Measurements from ENCODE around the gene SAE1.

The SAE1 gene

DNA sequence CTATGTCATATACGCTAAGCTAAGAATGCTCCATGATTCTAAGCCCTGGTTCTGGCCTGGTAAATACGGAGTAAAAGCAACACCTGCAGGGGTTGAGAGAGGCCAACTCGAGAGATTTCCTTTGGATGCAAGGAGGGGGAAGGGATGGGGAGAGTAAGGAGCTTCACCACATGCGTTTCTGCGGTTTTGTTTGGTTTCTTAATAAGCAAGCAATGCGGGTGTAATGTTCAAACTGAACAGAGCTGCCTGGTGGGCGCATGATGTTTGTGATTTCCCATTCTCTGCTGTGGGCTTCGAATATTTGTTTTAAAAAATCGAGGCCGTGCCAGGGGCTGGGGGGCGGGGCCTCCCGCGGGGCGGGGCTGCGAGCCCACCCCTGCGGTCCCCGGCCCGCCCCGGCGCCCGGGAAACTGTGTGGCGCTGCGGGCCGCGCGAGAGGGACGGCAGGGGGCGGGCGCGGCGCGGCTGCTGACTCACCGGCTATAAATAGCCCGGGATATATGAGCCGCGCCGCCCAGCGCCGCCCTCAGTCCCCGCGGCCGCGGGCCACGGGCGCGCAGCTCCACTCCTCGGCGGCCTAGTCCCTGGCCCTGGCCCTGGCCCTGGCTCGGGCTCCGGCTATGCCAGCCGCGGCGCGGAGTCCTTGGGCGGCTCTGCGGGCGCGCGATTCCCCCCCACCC, 95.3 kb downstream of the SAE1 start:
- DNase-seq = peak; percentile 86

DNA sequence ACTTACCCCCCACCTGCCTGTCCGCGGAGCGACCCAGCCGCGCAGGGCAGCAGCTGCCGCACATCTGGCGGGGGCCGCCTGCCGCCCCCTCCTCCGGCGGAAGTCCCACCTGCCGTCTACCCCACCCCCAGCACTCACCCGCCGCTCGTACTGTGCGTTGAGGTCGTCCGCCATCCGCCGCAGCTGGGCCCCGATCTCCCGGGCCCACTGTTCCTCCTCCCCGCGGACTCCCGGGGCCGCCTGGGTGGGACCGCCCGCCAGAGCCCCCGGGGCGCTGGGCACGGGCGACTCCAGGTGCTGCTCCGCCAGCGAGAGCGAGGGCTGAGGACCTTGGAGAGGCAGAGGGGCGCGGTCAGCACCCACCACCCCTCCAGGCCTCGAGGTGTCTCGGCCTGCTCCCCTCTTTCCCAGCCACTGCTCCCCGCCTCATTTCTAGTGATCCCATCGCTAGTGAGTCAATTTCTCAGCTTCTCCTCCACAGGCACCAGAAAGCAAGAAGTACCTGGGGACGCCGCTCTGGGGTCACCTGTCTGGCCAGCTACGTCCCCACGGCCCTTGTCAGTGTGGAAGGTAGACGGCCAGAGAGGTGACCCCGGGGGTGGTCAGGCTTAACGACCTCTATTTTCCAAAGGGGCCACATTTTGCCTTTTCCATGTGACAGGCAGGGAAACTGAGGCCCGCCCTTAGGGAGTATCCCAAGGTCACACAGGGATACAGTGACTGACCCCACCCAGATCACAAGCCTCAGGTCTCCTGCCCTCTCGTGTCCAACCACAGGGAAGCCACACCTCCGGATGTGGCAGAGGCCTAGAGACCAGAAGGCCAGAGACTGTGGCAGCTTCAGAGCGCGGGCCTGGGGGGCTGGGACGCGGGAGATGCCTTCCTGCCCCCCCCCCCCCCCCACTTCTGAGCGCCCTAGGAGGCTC, 96.1 kb downstream of the SAE1 start:
- peak; percentile 32 for DNase-seq

DNA sequence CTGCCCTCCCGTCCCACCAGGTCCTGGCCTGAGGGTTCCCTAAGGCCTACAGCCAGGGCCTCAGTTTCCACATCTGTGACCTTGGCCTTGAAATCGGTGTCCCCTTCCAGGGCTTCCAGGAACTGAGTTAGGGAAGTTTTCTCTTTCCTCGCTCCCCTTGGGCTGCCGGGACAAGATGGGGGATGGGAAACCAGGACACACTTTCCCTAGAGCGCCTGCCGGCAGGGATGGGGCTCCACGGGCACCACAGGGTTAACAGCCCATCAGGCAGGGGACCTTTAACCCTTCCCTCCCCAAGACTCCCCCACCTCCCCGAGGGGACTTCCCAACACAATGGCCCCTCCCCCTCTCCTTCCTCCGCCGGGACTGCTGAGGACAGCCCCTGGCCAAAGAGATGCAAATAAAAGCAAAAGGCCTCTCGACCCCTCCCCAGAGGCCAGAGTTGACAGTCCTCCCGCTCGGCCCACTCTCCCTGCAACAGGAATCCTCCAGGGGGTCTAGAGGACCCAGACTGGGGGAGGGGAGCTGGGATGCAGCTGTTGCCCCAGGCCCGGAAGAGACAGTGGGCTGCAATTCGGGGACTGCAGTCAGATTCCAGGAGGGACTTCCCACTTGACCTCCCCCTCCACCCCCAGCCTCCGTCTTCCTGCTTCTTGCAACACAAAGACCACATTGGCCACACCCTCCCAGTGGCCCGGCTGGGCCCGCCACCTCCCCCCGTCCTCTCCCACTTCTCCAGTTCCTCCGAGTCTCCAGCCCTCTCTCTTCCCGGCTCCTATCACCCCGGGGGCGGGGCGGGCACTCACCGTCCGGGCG, 96.9 kb downstream of the SAE1 start:
- peak; percentile 30 for DNase-seq

DNA sequence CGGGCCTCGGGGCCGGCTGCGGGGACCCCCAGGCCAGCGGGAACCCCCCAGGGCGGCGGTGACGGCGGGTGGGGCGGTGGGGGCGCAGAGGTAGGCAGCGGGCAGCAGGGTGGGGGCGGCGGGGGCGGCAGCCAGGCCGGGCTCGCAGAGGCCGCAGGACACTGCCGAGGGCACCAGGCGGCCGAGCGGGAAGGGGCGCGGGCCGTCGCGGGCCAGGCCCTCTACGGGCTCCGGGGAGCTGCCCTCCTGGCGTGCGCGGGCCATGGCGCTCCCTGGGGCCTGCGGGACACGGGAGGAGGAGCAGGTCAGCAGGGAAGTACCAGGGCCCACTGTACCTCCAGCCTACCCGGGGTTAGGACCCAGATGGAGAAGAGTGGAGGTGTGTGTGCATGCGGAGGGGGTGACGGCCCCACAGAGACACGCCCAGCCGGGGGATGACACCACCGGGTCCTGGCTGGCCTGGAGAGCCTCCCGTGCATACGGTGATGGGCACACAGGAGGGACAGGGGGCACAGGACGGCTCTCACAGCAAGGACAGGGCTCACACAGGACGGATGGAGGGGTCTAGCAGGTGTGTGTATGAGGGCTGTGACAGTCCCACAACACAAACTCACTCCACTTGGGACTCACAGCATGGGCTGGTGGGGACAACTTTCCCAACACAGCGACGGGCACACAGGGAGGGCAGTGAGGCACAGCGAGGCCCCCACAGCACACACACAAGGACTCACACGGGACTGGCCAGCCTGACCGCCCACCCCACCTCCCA, 97.7 kb downstream of the SAE1 start:
- DNase-seq = peak; percentile 36

DNA sequence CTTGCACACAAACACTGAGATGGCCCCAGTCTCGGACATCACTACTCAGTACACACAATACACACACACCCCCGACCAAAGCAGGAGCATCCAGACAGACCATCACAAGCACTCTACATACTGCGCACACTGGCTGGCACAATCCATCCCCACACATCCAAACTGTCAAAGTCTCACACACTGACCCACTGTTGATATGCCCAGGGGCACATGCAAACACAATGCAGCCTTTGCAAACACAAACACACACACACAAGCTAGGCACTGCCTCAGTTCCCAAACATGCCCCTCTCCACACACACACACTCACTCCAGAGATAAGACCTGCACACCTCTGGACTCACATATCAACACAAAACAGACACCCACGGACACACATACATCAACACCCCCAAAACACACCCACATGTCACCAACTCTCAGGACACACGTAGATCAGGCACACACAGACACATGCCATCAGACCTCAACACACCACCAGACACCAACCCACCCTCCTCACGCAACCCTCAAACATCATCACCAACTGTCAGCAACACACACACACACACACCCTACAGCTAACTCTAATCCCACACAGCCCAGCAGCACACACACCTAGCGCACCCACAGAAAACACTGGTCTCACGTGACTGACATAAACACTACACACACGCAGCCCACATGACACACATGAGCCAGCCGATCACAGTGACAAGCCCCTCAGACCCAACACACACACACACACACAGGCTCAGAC, 98.5 kb downstream of the SAE1 start:
- peak; percentile 29 for DNase-seq

DNA sequence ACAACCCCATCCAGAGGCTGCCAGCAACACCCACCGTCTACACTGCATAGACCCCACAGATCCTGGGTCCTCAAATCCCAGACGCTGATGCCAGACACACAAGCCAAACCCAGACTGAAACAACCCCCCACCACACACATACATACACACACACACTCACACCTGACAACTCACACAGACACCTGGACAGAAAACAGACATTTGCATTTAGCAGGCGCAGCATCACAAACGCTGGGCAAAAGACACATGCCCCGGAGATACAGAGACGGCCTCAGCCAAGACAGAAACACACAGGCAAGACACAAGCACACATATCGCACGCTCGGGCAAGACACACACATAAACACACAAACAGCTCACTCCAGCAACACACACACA, 99.0 kb downstream of the SAE1 start:
- no peak for DNase-seq

DNA sequence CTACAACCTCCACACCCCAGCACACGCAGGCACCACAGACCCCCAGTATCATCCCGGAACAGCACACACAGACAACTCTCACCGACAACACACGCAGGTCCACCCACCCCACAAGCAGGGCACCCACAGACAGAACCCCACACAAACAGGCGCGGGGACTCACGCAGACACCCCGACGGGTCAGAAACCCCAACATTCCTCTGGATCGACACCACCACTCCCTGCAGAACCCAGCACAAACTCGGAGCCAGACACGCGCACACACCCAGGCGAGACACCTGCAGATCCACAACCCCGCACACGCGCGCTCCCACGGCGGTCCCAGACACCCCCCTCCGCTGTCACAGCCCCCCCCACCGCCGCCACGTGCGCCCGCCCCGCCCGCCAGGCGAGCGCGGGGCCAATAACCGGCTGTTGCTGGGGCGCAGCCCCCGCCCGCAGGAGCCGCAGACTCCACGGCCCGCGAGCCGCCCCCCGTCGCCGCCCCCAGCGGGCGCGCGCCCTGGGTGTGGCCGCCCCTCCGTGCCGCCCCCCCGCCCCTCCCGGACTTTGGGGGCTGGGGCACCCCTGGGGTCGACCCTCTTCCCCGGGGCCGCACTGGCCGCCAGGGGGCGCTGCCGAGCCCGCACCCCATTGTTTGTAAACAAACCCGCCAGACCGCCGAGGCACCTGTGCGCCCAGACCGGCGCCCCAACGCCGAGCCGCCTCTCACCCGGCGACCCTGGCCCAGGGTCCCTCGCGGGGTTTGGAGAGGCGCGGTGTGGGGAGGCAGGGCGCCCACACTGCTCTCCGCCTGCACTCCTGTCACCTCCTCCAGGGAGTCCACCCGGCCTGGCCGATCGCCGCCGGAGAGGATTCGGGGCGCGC, 99.7 kb downstream of the SAE1 start:
- DNase-seq = peak; percentile 85

DNA sequence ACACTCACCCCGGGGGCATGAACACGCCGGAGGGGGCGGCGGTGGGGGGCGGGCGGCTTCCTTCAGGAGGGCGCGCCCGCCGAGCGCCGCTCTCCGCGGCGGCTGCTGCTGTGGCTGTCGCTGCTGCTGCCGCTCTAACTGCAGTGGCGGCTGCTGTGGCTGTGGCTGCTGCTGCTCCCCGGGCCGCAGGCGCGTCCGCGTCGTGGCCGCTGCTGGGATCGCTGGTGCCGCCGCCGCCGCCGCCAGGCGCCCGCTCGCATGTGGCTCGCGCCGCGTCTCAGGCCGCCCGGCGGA, 100.2 kb downstream of the SAE1 start, which contains the start of gene BBC3:
BBC3 (minus strand) TSS at position 279 of the 294 bp plus-strand sequence. CDS start 2,768 bp downstream, outside the sequence.
- no peak for DNase-seq

DNA sequence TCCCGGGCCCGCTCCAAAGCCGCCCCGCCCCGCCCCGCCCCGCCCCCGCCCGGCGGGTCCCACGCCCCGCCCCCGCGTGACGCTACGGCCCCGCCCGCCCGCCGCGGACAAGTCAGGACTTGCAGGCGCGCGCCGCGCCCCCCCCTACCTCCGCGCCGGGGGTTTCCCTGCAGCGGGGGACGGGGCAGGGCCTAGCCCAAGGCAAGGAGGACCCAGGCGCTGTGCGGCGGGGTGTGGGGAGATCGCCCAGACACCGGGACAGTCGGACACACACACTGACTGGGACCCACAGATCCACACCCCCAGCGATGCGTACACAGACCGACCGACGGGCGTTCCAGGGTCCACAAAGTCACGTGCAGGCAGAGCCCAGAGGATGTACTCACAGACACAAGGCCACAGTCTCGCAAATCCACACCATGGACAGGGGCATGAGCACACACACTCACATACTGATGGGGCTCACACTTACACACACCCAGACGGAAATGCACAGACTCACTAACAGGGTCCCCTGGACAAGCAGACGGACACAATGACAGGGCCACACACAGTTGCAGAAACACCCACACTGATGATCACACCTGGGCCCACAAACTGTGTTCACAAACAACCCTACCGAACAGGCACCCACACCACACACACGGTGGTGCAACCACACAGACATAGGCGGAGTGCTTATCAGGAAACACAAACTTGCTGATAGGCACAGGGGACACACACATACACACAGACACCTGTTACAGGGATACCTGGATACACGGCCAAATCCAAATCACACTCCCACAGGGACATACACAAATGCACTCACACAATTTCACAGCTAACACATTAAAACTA, 100.8 kb downstream of the SAE1 start:
- DNase-seq = peak; percentile 95

DNA sequence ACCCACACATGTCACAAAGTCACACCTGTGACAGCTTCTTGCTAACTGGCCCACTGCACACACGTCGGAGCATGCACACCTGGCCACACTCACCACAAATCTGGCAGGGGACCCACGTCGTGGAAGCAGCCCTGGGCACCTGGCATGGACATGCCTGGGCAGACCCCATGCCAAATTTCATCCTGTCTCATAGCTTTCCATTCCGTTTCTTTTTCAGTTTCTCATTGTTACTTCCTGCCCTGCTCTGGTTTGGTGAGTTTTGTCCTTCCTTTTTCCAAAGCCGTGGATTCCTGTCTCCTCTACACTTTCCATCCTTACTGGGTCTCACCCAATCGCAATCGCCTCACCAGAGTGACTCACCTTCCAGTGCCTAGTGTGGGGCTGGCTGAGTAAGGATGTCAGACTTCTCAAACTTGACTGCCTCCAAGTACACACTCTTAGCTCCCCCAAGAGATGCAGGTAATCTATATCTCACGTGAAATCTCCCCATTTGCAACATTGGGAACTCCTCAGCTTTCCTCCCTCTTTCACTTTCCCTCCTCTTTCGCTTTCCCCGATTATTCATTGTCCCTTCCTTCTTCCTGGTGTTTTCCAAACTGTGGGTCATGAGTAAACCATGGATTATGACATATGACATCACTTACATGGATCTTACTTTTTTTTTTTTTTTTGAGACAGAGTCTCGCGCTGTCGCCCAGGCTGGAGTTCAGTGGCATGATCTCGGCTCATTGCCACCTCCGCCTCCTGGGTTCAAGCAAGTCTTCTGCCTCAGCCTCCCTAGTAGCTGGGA, 102.0 kb downstream of the SAE1 start:
- no peak for DNase-seq

DNA sequence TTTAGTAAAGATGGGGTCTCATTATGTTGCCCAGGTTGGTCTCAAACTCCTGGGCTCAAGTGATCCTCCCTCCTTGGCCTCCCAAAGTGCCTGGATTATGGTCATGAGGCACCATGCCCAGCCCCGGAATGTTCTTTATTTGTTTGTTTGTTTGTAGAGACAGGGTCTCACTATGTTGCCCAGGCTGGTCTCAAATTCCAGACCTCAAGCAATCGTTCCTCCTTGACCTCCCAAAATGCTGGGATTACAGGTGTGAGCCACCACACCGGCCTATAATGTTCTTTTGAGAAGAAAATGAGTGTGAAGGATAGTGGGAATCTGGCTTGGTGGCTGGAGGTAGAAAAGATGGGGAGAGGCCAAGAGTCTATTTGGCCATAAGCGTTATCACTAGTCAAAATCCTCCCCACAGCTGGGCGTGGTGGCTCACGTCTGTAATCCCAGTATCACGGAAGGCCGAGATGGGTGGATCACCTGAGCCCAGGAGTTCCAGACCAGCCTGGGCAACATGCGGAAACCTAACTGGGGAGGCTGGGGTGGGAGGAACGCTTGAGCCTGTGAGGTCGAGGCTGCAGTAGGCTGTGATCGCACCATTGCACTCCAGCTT, 105.5 kb downstream of the SAE1 start:
- DNase-seq = no peak

DNA sequence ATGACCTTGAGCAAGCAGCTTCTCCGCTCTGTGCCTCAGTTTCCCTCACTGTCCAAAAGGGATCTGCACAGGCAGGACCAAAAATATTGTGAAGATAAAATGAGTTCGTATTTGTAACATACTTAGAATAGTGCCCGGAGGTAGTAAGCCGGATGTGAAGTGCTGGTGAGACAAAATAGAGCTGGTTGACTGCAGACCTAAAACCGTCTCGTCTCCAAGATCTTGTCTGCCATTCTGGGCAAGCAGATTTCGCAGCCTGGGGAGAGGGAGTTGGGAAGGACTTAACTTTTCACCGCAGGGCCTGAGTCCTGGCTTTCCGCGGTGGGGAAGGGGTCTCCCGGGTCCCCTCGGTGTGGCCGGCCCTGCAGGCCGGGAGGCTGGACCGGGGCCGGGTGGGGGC, 108.5 kb downstream of the SAE1 start:
- no peak for DNase-seq

DNA sequence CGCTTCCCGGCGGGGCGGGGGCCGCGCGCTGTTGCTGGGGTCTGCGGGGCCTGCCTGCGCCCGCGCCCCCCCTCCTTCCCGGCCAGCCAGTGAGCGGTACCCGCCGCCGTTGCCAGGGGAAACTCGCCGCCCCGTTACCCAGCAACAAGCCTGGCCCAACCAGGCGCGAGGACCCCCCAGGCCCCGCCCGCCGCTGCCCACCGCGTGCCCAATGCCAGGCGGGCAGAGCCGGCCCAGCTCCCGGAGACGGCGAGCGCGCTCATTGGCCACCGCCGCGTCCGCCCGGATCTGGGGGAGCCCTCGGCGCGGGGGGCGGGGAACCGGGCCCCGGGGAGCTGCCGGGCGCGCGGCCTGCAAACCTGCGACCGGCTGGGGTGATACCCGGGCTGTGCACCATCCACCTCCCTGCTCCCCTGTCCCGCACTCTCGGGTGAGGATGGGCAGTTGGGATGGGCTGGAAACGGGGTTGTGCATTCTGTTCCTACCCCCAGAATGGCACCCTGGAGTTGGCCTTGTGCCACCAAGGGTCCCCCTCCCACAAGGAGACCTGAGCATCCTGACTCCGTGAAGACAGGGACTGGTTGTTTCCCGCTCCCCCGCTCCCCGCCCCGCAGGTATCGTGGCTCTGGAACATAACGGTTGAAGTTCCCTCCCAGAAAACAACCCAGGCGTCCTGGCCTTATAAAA, 109.1 kb downstream of the SAE1 start:
- peak; percentile 60 for DNase-seq

DNA sequence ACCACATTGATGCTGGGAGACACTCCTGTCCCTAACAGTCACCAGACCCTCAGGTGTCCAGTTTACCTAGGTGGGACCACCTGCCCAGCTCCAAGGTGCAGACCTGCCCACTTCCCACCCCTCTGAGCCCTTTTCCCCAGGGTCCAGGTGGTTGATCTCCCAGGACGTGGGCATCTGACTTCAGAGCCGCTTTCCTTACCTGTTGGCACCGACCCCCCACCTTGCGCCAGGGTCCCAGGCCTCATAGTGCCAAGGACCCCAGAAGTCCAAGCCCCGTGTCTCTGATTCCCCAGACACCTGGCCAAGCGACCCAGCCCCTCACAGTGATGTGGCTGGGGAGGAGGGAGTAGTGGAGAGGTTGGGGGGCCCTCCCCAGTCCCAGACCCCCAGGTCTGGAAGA, 109.9 kb downstream of the SAE1 start:
- DNase-seq = no peak

DNA sequence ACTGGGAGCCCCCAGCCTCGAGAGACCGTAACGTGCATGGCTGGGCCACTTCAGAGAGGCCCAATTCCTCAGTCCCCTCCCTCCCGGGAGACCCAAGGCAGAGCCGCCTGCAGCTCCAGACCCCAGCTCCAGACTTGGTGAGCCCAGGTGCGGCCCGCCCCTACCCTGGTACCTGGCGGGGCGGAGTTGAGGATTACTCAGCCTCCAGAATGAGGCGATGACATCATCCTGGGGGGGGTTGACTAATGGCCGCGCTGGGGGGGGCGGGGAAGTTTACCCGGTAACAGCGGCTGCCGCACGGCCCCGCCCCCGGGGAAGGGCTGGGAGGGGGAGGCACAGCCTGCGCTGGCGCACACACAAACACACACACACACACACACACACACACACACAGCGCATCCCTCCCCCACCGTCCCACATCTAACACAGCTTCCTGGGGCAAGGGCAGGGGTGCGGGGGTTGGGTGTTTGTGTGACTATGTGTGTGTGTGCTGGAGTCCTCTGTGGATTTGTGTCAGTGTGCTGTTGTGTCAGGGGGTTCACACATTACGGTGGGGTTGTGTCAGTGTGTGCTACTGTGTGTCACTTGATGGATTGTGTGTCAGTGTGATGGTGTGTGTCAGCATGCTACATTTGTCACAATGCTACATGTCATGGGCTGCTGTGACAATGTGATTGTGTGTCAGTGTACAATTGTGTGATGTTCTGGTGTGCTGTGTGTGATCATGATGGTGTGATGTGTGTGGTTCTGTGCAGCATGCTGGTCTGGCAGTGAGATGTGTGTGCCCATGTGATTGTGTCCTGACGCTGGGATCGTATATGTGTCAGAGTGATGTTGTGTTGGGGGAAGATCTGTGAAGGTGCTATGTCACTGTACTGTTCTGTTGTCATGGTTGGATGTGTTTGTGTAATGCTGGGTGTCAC, 110.6 kb downstream of the SAE1 start:
- peak; percentile 94 for DNase-seq

DNA sequence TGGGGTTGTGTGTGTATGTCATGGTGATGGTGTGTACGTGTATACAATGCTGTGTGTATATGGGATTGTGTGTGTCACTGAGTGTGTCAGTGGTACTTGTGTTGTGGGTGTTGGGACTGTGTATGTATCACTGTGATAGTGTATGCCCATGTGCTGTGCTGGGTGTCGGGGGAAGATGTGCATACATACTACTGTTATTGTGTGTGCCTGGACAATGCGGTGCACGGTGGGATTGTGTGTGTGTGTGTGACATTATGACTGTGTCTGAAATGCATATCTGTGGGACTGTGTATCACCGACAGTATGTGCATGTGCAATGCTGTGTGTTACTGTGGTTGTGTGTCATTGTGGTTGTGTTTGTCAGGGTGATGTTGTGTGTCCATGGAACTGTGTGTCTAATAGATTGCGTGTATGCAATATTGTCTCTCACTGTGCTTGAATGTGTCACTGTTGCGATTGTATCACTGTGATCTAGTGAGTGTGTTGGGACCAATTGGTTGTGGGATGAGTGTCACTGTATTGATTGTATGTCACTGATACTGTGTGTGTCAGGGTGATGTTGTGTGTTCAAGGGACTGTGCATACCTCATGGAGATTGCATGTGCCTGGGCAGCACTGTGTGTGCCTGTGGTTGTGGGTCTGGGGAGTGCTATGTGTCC, 111.4 kb downstream of the SAE1 start:
- no peak for DNase-seq
